SK-N-SH treated with all-trans-retinoic acid at 6 μM for 48 hours (cell line): ENCODE measurements around the gene ATAD3C.
"Not testable (repeated sequence)": the region's sequence is repeated elsewhere in the genome, so short reads cannot be mapped to it uniquely, and the experiment has no call there.

ENCODE experiments used
- CSDC2 ChIP-seq: fragments of 250-450 bp; sonication (Bioruptor Pico); IDR thresholded peaks from 2 replicates; pipeline ENCODE4 v1.5.0; 2020; ENCODE audit warnings: mild to moderate bottlenecking, moderate library complexity
- GLIS3 ChIP-seq: fragments of 250-450 bp; sonication (Bioruptor Pico); IDR thresholded peaks from 2 replicates; pipeline ENCODE4 v1.5.0; 2020; ENCODE audit warnings: mild to moderate bottlenecking, moderate library complexity
- RARB ChIP-seq: fragments of 250-450 bp; sonication (Bioruptor Pico); IDR thresholded peaks from 2 replicates; pipeline ENCODE4 v1.8.0; 2021; ENCODE audit warnings: mild to moderate bottlenecking, moderate library complexity
- SNAI2 ChIP-seq: fragments of 250-450 bp; sonication (Bioruptor Pico); IDR thresholded peaks from 2 replicates; pipeline ENCODE4 v1.5.0; 2020; ENCODE audit warnings: mild to moderate bottlenecking, moderate library complexity
- TOX ChIP-seq: fragments of 250-450 bp; sonication (Bioruptor Pico); IDR thresholded peaks from 2 replicates; pipeline ENCODE4 v1.8.0; 2021; ENCODE audit warnings: mild to moderate bottlenecking, moderate library complexity, borderline replicate concordance
- ZFP30 ChIP-seq: fragments of 450-650 bp; formaldehyde crosslinking; IDR thresholded peaks from 2 replicates; pipeline ENCODE4 v1.5.0; 2022; ENCODE audit warnings: mild to moderate bottlenecking, moderate library complexity
- ZNF8 ChIP-seq: fragments of 450-650 bp; formaldehyde crosslinking; IDR thresholded peaks from 2 replicates; pipeline ENCODE4 v1.5.0; 2020; ENCODE audit warnings: mild to moderate bottlenecking, moderate library complexity
- TF ChIP-seq, protein P1 (sequence below): fragments of 250-450 bp; sonication (Bioruptor Pico); IDR thresholded peaks from 2 replicates; pipeline ENCODE4 v1.8.0; 2020; ENCODE audit warnings: mild to moderate bottlenecking, moderate library complexity, borderline replicate concordance

DNA sequence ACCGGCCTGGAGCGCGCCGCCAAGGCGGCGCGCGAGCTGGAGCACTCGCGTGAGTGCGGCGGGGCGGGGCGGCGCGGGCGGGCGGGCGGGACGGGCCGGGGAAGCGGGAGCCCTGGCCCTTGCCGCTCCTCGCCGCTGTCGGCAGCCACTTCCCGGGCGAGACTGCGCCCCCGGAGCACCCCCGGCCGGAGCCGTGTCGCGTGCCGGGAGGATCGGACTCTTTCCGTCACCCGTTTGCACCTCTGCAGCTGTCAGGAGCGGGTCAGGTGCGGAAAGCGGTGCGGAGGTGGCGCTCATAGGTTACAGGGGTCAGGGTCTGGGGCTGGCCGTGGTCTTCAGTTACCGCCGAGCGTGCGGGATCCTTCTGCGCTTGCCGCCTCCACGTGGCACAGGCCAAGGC is 62.9 kb downstream of the ATAD3C start:
- not testable (repeated sequence) for TF ChIP-seq ZFP30 (CRISPR knock-in tag); SNAI2 (CRISPR knock-in tag); RARB; TOX (CRISPR knock-in tag); CSDC2 (CRISPR knock-in tag); GLIS3 (CRISPR knock-in tag); ZNF8 (CRISPR knock-in tag)
- TF ChIP-seq, protein P1, sequence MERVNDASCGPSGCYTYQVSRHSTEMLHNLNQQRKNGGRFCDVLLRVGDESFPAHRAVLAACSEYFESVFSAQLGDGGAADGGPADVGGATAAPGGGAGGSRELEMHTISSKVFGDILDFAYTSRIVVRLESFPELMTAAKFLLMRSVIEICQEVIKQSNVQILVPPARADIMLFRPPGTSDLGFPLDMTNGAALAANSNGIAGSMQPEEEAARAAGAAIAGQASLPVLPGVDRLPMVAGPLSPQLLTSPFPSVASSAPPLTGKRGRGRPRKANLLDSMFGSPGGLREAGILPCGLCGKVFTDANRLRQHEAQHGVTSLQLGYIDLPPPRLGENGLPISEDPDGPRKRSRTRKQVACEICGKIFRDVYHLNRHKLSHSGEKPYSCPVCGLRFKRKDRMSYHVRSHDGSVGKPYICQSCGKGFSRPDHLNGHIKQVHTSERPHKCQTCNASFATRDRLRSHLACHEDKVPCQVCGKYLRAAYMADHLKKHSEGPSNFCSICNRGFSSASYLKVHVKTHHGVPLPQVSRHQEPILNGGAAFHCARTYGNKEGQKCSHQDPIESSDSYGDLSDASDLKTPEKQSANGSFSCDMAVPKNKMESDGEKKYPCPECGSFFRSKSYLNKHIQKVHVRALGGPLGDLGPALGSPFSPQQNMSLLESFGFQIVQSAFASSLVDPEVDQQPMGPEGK, result not testable (repeated sequence)
